ENCODE measurements around the gene ARMS2. TPM values are rescaled to one million over a fixed set of nuclear protein-coding genes. Genes with fewer than 3 reads are reported as not detected.

The ARMS2 gene
- total RNA-seq: under 1 TPM in 1 of 4 donors, not detected in 3; 0.72 TPM

DNA sequence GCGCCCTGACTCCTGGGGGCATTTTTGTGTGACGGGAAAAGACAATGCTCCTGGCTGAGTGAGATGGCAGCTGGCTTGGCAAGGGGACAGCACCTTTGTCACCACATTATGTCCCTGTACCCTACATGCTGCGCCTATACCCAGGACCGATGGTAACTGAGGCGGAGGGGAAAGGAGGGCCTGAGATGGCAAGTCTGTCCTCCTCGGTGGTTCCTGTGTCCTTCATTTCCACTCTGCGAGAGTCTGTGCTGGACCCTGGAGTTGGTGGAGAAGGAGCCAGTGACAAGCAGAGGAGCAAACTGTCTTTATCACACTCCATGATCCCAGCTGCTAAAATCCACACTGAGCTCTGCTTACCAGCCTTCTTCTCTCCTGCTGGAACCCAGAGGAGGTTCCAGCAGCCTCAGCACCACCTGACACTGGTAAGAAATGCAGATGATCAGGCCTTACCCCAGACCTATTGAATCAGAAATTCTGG is at the start of gene ARMS2:
Gene ARMS2, plus strand, starts transcription at position 51 of the 478 bp plus-strand sequence. Its CDS starts 75 bp downstream, at position 126.
- no peak within 1 kb of the TSS for H3K27ac ChIP-seq
- WGBS: 88% methylated on average over 7 of the region's 7 CpGs
- no peaks in the 10 kb centered on the region for H3K36me3 ChIP-seq

DNA sequence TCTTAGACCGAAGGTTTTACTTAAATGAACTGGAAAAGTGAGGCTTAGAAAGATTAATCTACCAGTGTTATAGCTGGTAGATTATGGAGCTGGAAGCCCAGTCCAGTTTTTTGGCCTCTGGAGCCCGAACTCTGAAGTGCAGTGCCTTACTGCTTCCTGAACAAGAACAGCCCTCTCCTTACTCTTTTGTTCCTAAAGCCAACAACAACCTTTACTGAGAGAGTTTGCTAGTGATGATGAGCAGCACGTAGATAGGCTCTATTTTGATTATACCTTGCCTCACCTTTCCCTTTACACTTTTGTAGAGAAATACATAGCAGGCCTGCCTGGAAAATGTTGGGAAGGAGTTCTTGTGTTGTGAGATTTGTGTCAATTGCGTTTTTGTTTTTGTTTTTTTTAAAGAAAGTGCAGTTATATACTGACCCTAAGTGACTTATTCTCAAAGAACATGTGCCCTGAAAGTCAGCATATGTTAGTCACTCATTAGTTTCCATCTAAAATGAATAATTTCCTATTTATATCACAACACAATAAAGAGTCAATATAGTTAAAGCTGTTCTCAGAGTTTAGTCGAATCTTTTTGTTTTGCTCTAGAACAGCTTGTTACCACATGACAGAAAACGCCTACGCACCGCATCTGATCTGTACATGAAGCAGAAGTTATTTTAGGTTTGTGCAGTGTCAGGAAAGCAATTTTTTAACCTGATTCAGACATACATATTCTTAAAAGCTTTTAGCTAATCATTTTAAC is 46.9 kb upstream of the ARMS2 start:
- no peak for DNase-seq (ENCODE audit: low spot score in 2 of 2)
- no peak overlapping the region for H3K4me3 ChIP-seq
- H3K4me1 ChIP-seq: peaks cover 16% of the 10 kb centered on the region
- H3K27me3 ChIP-seq: no peaks in the 10 kb centered on the region
- no peak for TF ChIP-seq CTCF (IDR thresholded peaks at IDR 0.05)
- no peak for TF ChIP-seq EP300 (IDR thresholded peaks at IDR 0.05)
- no peak for TF ChIP-seq POLR2AphosphoS5 (IDR thresholded peaks at IDR 0.05)
- TF ChIP-seq POLR2A (IDR thresholded peaks at IDR 0.05): no peak
- WGBS: 41% methylated on average over 8 of the region's 8 CpGs
- H3K36me3 ChIP-seq: peaks cover 59% of the 10 kb centered on the region
- H3K27ac ChIP-seq: peak overlapping the region; percentile 45
- H3K9me3 ChIP-seq: no peaks in the 10 kb centered on the region

More for the DNA sequence above, at the start of gene ARMS2:
- no peak for DNase-seq (ENCODE audit: low spot score in 2 of 2)
- H3K9me3 ChIP-seq: no peaks in the 10 kb centered on the region
- no peak within 1 kb of the TSS for H3K4me3 ChIP-seq
- H3K27me3 ChIP-seq: no peaks in the 10 kb centered on the region
- TF ChIP-seq POLR2A (IDR thresholded peaks at IDR 0.05): no peak
- no peak for TF ChIP-seq EP300 (IDR thresholded peaks at IDR 0.05)
- TF ChIP-seq CTCF (IDR thresholded peaks at IDR 0.05): no peak
- no peak for TF ChIP-seq POLR2AphosphoS5 (IDR thresholded peaks at IDR 0.05)
- H3K4me1 ChIP-seq: no peaks in the 10 kb centered on the region

GRCh38 chr10:122413327-122413726 is 41.1 kb upstream of the ARMS2 start:
- no peak for DNase-seq (ENCODE audit: low spot score in 2 of 2)
- TF ChIP-seq CTCF (IDR thresholded peaks at IDR 0.05) (no peak), EP300 (IDR thresholded peaks at IDR 0.05) (no peak), POLR2A (IDR thresholded peaks at IDR 0.05) (no peak)
- Histone ChIP-seq H3K4me3 (no peak overlapping the region), H3K27ac (no peak overlapping the region), H3K9me3 (no peaks in the 10 kb centered on the region), H3K4me1 (peaks cover 3% of the 10 kb centered on the region), H3K27me3 (no peaks in the 10 kb centered on the region), H3K36me3 (peaks cover 55% of the 10 kb centered on the region)

- Histone ChIP-seq H3K27ac (no peak overlapping the region), H3K9me3 (no peaks in the 10 kb centered on the region), H3K4me3 (no peak overlapping the region), H3K4me1 (peaks cover 38% of the 10 kb centered on the region), H3K36me3 (peaks cover 44% of the 10 kb centered on the region), H3K27me3 (no peaks in the 10 kb centered on the region)
- DNase-seq (ENCODE audit: low spot score in 2 of 2): no peak
- TF ChIP-seq CTCF (IDR thresholded peaks at IDR 0.05) (no peak), POLR2AphosphoS5 (IDR thresholded peaks at IDR 0.05) (no peak), EP300 (IDR thresholded peaks at IDR 0.05) (no peak), POLR2A (IDR thresholded peaks at IDR 0.05) (no peak)
- 70% methylated on average over 2 of the region's 2 CpGs for WGBS
Observed at GRCh38 chr10:122417667-122418066, 36.8 kb upstream of the ARMS2 start.

- peaks cover 37% of the 10 kb centered on the region for H3K36me3 ChIP-seq
- H3K9me3 ChIP-seq: no peaks in the 10 kb centered on the region
- peaks cover 38% of the 10 kb centered on the region for H3K4me1 ChIP-seq
- TF ChIP-seq POLR2A (IDR thresholded peaks at IDR 0.05): no peak
- no peak for TF ChIP-seq EP300 (IDR thresholded peaks at IDR 0.05)
- TF ChIP-seq POLR2AphosphoS5 (IDR thresholded peaks at IDR 0.05): no peak
- no peak for TF ChIP-seq CTCF (IDR thresholded peaks at IDR 0.05)
- WGBS: 58% methylated on average over 1 of the region's 1 CpG
- no peaks in the 10 kb centered on the region for H3K27me3 ChIP-seq
- peak overlapping the region; percentile 6 for H3K27ac ChIP-seq
- H3K4me3 ChIP-seq: no peak overlapping the region
- no peak for DNase-seq (ENCODE audit: low spot score in 2 of 2)
Observed at GRCh38 chr10:122419016-122419415, 35.4 kb upstream of the ARMS2 start.

Measured in suprapubic skin (tissue), 4 donors.